Measurements from ENCODE around the gene CSTF2T. TPM values are rescaled to one million over a fixed set of nuclear protein-coding genes. Genes with fewer than 3 reads are reported as not detected.

CSTF2T gene, protein sequence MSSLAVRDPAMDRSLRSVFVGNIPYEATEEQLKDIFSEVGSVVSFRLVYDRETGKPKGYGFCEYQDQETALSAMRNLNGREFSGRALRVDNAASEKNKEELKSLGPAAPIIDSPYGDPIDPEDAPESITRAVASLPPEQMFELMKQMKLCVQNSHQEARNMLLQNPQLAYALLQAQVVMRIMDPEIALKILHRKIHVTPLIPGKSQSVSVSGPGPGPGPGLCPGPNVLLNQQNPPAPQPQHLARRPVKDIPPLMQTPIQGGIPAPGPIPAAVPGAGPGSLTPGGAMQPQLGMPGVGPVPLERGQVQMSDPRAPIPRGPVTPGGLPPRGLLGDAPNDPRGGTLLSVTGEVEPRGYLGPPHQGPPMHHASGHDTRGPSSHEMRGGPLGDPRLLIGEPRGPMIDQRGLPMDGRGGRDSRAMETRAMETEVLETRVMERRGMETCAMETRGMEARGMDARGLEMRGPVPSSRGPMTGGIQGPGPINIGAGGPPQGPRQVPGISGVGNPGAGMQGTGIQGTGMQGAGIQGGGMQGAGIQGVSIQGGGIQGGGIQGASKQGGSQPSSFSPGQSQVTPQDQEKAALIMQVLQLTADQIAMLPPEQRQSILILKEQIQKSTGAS
- 21.0 and 22.1 TPM in 2 replicates for total RNA-seq (2014; rRNA removed; shearing (Covaris generic))
- 22.6 and 24.4 TPM in 2 replicates for polyA plus RNA-seq (2015; cell fraction: cytosol; rRNA removed)
- polyA plus RNA-seq (2015; cell fraction: nucleus; rRNA removed): 22.8 and 29.6 TPM in 2 replicates

DNA sequence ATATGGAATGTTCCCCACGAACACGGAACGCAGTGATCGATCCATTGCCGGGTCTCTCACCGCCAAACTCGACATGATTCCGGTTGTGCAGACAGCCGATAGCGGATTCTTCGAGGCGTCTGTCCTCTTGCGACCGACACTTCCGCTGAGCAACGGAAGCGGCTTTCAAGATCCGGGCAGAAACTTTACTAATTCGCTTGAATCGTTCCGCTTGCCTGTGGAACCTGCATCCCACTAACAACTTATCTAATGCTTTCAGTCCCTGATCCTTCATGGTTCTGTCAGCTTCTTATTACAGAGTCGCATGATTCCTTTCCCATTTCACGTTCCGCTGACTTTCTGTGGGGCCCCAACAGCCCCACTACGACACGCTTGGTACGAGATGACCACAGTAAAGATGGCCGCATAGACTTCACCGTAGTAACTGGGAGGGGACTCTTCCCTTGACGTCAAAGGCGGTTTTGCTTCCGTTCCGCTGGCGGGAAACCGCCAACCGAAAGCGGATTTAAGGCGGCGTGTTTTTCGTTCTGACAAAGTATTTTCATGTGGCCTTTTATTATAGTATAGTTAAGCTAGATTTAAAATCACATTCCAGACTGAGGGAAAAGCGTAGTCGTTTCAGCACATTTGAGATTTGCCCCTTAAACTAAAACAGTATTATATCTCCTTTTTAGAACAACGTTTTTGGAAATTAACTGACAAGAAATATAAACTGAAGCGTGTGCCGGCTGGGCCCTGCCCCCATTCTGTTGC is at the start of gene CSTF2T:
CSTF2T (minus strand) TSS at position 121 of the 753 bp plus-strand sequence; CDS start at position 75, 46 bp downstream.
- DNase-seq (ENCODE audit: low read depth, low spot score): peak; percentile 91
- in situ Hi-C loops (cut with HindIII; ENCODE audit: low pct_unique_long_range_greater_than_20kb, low sequenced_read_pairs): no loop called here

DNA sequence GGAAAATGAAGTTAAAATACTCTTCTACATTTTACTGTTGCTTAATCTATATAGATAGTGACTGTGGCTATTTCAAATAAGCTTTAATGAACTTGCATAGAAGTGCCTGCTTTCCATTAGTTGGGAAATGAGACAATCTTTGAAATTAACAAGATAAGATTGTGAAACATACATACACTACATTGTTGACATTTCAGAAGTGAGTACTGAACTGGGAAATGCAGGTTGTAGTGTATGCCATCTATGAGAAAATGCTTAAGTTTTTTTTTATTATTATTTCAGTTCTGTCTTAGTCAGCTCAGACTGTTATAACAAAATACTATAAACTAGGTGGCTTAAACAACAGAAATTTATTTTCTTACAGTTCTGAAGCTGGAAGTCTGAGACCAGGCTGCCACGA is 49.6 kb upstream of the CSTF2T start:
- DNase-seq (ENCODE audit: low read depth, low spot score): no peak
- in situ Hi-C loops (cut with HindIII; ENCODE audit: low pct_unique_long_range_greater_than_20kb, low sequenced_read_pairs): no loop called here

DNA sequence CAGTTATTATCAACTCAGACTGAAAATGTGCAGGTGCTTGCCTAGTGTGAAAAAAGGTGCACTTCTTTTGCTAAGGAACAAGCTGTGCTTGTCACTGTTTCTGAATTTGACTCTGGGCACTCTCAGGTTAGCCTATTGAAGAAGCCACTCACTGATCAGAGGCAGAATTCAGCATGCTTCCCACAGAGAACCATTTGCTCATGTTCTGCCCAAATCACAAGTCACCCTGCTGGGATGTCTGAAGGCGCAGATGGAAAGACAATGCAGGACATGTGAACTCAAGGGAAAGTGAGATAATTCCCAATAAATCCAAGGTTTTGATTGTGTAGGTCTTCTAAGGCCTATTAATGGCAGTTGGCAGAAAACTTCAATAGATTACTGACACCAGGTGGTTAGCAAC is 47.8 kb upstream of the CSTF2T start:
- in situ Hi-C loops (cut with HindIII; ENCODE audit: low pct_unique_long_range_greater_than_20kb, low sequenced_read_pairs): no loop called here
- DNase-seq (ENCODE audit: low read depth, low spot score): no peak

DNA sequence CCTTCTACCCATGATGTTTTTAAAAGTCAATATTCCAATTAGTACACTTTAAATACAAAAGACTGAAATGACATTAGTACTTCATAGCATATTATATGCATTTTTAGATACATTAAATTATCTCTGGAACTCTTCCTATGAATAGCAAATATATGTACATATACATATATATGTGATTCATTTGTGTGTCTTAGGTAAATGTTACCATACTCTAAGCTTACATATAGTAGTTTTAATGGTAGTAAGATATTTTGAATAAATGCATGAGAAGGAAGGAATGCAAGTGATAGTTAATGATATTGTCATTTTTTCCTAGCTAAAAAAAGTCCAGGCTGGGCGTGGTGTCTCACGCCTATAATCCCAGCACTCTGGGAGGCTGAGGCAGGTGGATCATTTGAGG is 46.0 kb upstream of the CSTF2T start:
- in situ Hi-C loops (cut with HindIII; ENCODE audit: low pct_unique_long_range_greater_than_20kb, low sequenced_read_pairs): no loop called here
- DNase-seq (ENCODE audit: low read depth, low spot score): no peak

DNA sequence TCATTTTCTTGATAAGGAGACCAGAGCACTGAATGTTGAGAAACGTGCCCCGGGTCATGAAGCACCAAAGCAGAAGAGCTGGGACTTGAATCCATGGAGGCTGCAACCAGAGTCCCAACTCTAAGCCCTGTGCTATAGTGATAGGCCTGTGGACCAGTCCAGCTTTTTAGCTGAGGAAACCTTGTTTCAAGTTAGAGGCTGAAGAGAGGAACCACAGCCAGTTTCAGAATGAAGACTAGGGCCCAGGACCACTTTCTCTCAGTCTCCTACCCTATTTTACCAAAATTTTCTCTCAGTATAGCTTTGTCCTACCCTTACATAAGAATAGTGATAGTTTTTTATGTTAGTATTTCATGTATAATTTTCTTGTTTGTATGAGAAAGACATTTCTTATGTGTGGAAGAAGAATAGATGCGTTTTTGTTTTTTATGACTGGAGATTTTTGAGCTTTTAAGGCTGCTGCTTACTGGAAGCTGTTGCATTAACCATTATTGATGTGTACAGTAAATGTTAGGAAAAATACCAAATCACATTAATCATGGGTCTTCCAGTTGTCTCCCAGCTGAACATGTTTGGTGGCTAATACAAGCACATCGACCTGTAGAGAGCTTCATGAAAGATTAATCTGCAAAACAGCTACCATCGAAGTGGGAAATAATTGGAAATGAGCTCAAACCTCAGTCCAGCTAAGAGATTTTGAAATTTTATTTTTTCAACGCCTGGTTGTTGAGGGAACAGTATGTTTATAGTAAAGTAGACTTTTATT is 45.0 kb upstream of the CSTF2T start:
- in situ Hi-C loops (cut with HindIII; ENCODE audit: low pct_unique_long_range_greater_than_20kb, low sequenced_read_pairs): no loop called here
- no peak for DNase-seq (ENCODE audit: low read depth, low spot score)

DNA sequence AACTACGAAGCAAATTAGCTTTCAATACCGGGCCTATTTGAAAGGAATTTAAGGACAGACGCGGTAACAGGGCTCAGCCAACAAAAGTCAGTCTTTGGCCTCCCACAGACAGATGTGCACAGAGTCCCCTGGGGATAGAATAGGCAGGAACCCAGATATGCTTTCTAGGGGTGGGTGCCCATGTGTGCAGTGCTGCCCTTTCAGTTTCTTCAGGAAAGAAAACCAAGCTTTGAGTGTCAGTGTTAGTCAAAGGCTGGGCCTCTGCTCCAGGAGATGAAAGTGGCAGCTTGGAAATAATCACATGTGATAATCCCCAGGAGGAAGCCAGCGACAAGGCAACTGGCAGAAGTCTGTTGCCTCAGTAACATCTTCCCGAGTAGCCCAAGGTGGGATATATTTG is 43.8 kb upstream of the CSTF2T start:
- DNase-seq (ENCODE audit: low read depth, low spot score): peak; percentile 0
- in situ Hi-C loops (cut with HindIII; ENCODE audit: low pct_unique_long_range_greater_than_20kb, low sequenced_read_pairs): no loop called here

DNA sequence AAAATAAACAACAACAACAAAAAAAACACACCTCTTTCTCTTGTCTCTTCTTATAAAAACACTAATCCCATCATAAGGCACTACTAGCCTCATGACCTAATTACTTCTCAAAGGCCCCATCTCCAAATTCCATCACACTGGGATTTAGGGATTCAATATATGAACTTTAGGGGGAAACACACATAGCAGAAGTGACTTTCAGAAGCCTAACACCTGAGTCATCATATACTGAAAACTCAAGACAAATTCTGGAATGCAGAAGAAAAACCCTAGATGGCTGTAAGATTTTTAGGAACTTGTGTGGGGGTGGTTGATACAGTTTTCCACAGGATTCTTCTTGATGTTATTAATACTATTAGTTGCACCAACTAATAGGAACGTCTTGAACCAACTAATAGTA is 33.7 kb upstream of the CSTF2T start:
- DNase-seq (ENCODE audit: low read depth, low spot score): no peak
- in situ Hi-C loops (cut with HindIII; ENCODE audit: low pct_unique_long_range_greater_than_20kb, low sequenced_read_pairs): no loop called here

DNA sequence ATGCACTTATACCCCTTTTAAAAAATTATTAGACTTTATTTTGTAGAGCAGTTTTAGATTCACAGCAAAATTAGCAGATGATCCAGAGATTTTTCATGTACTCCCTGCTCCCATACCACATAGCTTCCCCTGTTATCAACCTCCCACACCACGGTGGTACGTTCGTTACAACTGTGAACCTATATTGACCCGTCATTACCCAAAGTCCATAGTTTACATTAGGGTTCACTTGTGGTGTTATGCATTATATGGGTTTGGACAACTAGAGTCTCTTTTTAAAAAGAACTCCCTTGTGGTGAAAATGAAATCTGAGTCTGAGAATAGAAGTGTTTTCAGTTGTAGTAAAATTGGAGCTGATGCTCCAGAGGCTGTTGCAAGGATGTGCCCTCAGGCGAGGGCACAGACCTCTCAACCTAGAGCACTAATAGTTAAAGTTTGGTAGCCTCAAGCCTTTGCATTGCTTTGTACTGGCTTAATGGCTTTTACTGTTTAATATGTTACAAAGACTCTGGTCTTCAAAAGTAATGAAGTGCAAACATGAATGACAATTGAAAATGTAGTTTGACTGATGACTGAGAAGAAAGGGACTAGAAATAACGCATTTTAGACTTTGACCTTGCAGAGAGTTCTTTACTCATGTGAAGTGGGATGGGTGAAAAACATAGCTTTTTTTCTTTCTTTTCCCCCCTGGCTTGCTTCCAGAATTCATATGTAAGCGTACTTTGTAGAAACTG is 30.6 kb upstream of the CSTF2T start:
- in situ Hi-C loops (cut with HindIII; ENCODE audit: low pct_unique_long_range_greater_than_20kb, low sequenced_read_pairs): no loop called here

DNA sequence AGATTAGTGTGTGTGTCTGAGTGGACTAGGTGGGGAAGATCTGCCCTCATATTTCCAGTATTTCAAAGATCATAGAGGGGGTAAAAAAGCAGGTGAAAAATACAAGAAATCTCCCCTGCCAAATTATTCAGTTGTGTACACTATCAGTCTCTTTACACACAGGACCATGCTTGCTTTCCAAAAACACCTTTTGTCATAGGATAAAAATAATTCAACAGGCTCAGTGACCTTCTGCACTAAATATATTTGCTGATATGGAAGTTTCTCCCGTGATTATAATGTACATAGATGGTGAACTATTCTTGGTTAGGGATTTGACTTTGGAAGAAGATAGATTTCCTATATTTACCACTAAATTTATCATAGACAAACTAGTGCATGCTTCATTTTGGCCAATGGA is 24.6 kb upstream of the CSTF2T start:
- no peak for DNase-seq (ENCODE audit: low read depth, low spot score)
- in situ Hi-C loops (cut with HindIII; ENCODE audit: low pct_unique_long_range_greater_than_20kb, low sequenced_read_pairs): no loop called here

More for the DNA sequence above, 30.6 kb upstream of the CSTF2T start:
- DNase-seq (ENCODE audit: low read depth, low spot score): no peak

DNA sequence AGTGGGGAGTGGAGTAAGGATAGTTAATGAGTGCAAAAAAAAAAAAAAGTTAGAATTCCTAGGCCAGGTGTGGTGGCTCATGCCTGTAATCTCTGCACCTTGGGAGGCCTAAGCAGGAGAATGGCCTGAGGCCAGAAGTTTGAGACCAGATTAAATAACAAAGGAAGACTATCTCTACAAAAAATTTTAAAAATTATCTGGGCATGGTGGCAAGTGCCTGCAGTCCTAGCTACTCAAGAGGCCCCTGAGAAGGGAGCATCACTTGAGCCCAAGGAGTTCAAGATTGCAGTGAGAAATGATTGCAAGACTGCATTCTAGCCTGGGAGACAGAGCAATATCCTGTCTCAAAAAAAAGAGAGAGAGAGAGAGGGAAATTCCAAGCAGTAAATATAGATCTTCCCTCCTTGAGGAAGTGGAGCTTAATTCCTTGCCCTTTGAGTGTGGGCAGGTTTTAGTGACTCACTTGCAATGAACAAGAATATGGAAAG is 19.5 kb upstream of the CSTF2T start:
- no peak for DNase-seq (ENCODE audit: low read depth, low spot score)
- in situ Hi-C loops (cut with HindIII; ENCODE audit: low pct_unique_long_range_greater_than_20kb, low sequenced_read_pairs): no loop called here

DNA sequence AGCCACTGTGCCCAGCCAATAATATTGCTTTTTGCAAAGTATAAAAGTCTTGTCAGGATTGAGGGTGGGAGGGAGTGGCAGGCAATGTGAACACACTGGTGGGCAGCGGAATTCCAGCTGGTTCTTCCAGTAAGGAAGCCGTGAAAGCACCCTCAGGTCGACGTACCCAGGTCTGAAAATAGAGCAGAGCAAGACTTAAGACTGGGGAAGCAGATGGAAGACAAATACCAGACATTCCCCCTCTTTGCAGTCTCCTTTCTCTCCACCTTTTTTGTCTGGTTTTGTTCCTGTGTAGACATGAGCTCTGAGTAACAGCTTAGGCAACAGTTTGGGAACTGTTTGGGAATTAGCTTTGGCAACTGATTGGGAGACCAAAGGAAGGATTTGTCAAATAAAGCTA is 17.6 kb upstream of the CSTF2T start:
- in situ Hi-C loops (cut with HindIII; ENCODE audit: low pct_unique_long_range_greater_than_20kb, low sequenced_read_pairs): no loop called here
- DNase-seq (ENCODE audit: low read depth, low spot score): no peak

DNA sequence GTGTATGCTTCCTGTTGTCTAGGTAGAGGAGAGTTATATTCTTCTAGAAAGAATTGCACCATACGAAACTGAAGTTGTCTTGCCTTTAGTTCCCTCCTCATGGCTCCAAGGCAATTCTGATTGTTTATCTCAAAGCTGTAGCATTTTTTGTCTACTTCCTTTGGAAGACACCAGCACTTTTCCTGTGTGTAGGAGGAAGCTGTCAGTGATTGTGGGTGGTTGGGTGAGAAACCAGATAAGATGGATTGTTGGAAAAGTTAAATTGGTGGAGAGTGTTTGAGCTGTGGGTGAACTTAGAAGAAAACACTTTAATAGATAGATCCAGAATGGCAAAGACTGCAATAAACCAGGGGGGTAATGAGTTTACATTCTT is 12.1 kb upstream of the CSTF2T start:
- in situ Hi-C loops (cut with HindIII; ENCODE audit: low pct_unique_long_range_greater_than_20kb, low sequenced_read_pairs): no loop called here
- DNase-seq (ENCODE audit: low read depth, low spot score): no peak

DNA sequence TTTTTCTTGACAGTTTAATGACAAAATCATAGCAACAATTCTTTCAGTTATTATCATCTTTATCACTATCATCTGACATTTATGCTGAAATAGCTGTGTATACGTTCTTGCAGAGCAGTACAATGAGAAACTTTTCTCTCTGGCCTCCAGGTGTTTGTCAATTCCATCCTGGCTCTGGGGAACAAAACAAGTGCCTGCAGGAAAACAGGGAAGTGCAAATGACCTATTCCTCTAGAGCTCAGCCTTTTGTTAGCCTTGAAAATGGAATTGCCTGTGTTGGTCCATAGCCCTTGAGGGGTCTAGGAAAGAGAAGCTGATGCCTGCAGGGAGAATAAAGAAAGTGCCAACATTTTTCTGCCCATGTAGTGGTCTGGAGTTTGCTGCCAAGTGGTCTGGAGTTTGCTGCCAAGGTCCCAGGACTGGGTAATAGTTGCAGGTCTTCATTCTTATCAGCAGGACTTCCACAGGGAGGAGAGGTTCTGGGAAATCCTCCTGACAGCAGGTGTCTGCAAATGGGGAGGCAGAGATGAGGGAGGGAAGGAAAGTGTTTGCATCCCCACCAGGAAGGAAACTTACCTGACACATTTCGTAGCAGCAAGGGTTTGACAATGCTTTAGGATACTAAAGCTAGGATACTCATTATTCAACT is 10.1 kb upstream of the CSTF2T start:
- in situ Hi-C loops (cut with HindIII; ENCODE audit: low pct_unique_long_range_greater_than_20kb, low sequenced_read_pairs): no loop called here

DNA sequence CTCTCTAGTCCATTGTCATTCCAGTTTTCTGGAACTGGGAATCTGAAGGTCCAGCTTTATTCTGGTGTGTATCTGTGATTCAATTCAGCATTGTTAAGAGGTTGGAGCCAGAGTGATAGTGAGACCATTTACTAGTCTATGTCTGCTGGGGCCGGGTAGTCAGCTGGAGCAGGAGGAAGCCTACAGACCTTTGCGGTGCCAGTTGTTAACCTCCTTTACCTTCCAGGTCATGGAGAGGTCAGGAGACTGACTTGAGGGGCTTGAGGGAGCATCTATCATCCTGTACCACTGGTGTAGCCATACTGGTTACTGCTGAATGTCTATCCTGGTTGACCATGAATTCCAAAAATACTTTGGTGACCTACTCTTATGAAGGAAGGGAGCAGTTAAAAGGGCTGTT is 9.2 kb upstream of the CSTF2T start:
- no peak for DNase-seq (ENCODE audit: low read depth, low spot score)
- in situ Hi-C loops (cut with HindIII; ENCODE audit: low pct_unique_long_range_greater_than_20kb, low sequenced_read_pairs): no loop called here

More for the DNA sequence above, 10.1 kb upstream of the CSTF2T start:
- no peak for DNase-seq (ENCODE audit: low read depth, low spot score)

DNA sequence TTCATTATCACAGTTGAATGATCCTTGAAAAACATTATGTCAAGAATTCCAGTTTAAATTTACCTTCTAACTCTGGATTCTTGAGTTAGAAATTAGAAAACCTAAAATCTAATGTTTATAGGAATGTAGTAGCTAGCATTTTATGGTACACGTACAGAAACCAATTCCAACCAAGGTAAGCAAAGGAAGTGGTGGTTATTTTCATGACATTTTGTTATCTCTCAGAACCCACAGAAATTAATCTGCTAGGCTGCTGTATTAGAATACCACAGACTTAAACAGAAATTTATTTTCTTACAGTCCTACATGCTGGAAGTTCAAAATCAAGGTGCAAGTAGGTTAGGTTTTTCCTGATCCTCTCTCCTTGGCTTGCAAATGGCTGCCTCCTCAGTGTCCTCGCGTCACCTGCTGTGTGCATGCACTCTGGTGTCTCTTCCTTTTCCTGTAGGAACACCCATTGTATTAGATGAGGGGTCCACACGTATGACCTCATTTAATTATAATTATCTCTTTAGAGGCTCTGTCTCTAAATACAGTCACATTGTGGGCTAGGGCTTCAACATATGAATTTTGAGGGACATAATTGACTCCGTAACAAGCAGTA is 8.5 kb upstream of the CSTF2T start:
- no peak for DNase-seq (ENCODE audit: low read depth, low spot score)
- in situ Hi-C loops (cut with HindIII; ENCODE audit: low pct_unique_long_range_greater_than_20kb, low sequenced_read_pairs): no loop called here

DNA sequence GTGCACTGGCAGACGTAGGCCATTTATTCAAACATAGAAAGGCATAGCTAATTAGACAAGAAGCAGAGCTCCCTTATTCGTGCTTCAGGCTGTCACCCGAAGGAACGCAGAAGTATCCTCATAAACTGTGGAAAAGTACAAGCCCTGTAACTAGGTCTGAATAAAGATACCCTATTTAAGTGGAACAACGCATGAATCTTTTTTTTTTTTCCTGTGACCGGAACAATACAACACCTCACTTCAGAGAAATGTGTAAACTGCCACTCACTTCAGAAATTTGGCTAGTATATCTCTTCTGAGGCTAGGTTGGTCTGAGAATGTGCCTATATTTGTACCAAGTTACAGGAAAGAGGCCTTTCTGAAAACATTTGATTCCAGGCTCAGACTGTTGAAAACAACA is 8.0 kb upstream of the CSTF2T start:
- in situ Hi-C loops (cut with HindIII; ENCODE audit: low pct_unique_long_range_greater_than_20kb, low sequenced_read_pairs): no loop called here
- no peak for DNase-seq (ENCODE audit: low read depth, low spot score)
